Mesenchymal stem cell (in vitro differentiated cells and primary cell): Measurements from ENCODE around the gene HTRA2.
"Not testable (repeated sequence)": the region's sequence is repeated elsewhere in the genome, so short reads cannot be mapped to it uniquely, and the experiment has no call there.

Source experiments
- DNase-seq: peaks from one replicate; pipeline ENCODE4 v3.0.0-alpha.2; 2013
- H2AFZ ChIP-seq: one replicate; pipeline ENCODE4 v1.6.1; 2013; ENCODE audit warnings: low read depth, mild to moderate bottlenecking, control low read depth, inconsistent platforms, low read length, moderate library complexity
- H2AK5ac ChIP-seq: 2 replicates; pipeline ENCODE4 v1.6.1; 2013; ENCODE audit warnings: low read length, moderate library complexity, mild to moderate bottlenecking, inconsistent platforms; ENCODE audit not compliant: severe bottlenecking
- H2BK120ac ChIP-seq: one replicate; pipeline ENCODE4 v1.6.1; 2013; ENCODE audit warnings: low read depth, mild to moderate bottlenecking, inconsistent platforms, low read length, moderate library complexity
- H2BK12ac ChIP-seq, 2 experiments: one replicate each; pipeline ENCODE4 v1.6.1; 2013; ENCODE audit warnings: inconsistent platforms in 2 of 2, low read length in 2 of 2, mild to moderate bottlenecking in 2 of 2, moderate library complexity in 2 of 2, control low read depth in 1 of 2
- H2BK15ac ChIP-seq: one replicate; pipeline ENCODE4 v1.6.1; 2013; ENCODE audit warnings: mild to moderate bottlenecking, low read depth, inconsistent platforms; ENCODE audit not compliant: poor library complexity, severe bottlenecking
- H2BK5ac ChIP-seq: 2 replicates; pipeline ENCODE4 v1.6.1; 2013; ENCODE audit warnings: low read depth, mild to moderate bottlenecking, low read length, control low read depth, inconsistent platforms; ENCODE audit not compliant: poor library complexity, severe bottlenecking
- H3K14ac ChIP-seq, 2 experiments: one replicate each; pipeline ENCODE4 v1.6.1; 2013; ENCODE audit warnings: inconsistent platforms in 2 of 2, low read length in 2 of 2, control low read depth in 1 of 2, mild to moderate bottlenecking in 1 of 2, moderate library complexity in 1 of 2
- H3K18ac ChIP-seq, 2 experiments: one replicate each; pipeline ENCODE4 v1.6.1; 2013; ENCODE audit warnings: inconsistent platforms in 2 of 2, low read length in 2 of 2, control low read depth in 1 of 2, low read depth in 1 of 2, mild to moderate bottlenecking in 1 of 2
- H3K23ac ChIP-seq, 2 experiments: one replicate each; pipeline ENCODE4 v1.6.1; 2013; ENCODE audit warnings: inconsistent platforms in 2 of 2, low read length in 2 of 2, mild to moderate bottlenecking in 2 of 2, moderate library complexity in 2 of 2, control low read depth in 1 of 2
- H3K27ac ChIP-seq: 2 replicates; pipeline ENCODE4 v1.5.1; 2013; ENCODE audit warnings: mild to moderate bottlenecking, moderate library complexity, low read length, control low read depth, inconsistent platforms; ENCODE audit not compliant: poor library complexity, severe bottlenecking
- H3K27me3 ChIP-seq, 2 experiments: 2 replicates each; pipeline versions ENCODE4 v1.6.1 to v1.7.0; 2013; ENCODE audit warnings: low read length in 2 of 2, mild to moderate bottlenecking in 2 of 2, moderate library complexity in 2 of 2, control low read depth in 1 of 2, inconsistent platforms in 1 of 2; ENCODE audit not compliant: control insufficient read depth in 1 of 2, insufficient read depth in 1 of 2
- H3K36me3 ChIP-seq, 2 experiments: 2 replicates each; pipeline versions ENCODE4 v1.6.1 to v1.7.0; 2013; ENCODE audit warnings: low read length in 2 of 2, control low read depth in 1 of 2, inconsistent platforms in 1 of 2, low read depth in 1 of 2, mild to moderate bottlenecking in 1 of 2; ENCODE audit not compliant: insufficient read depth in 2 of 2, control insufficient read depth in 1 of 2
- H3K4ac ChIP-seq, 2 experiments: one replicate each; pipeline ENCODE4 v1.6.1; 2013; ENCODE audit warnings: inconsistent platforms in 2 of 2, low read length in 2 of 2, mild to moderate bottlenecking in 2 of 2, moderate library complexity in 2 of 2, control low read depth in 1 of 2, low read depth in 1 of 2
- H3K4me1 ChIP-seq: 2 replicates; pipeline ENCODE4 v1.6.1; 2013; ENCODE audit warnings: low read depth, low read length, control low read depth; ENCODE audit not compliant: control insufficient read depth, insufficient read depth
- H3K4me2 ChIP-seq: 2 replicates; pipeline ENCODE4 v1.6.1; 2013; ENCODE audit warnings: low read length, mild to moderate bottlenecking, inconsistent platforms; ENCODE audit not compliant: poor library complexity, severe bottlenecking
- H3K4me3 ChIP-seq, 2 experiments: 2 replicates each; pipeline versions ENCODE4 v1.5.1 to v1.7.0; 2013; ENCODE audit warnings: low read length in 2 of 2, mild to moderate bottlenecking in 2 of 2, control low read depth in 1 of 2, low read depth in 1 of 2; ENCODE audit not compliant: insufficient read depth in 1 of 2
- H3K79me1 ChIP-seq: replicated peaks from 2 replicates; pipeline ENCODE4 v1.6.1; 2013; ENCODE audit warnings: mild to moderate bottlenecking, control low read depth, low read length, inconsistent platforms; ENCODE audit not compliant: poor library complexity, severe bottlenecking
- H3K9ac ChIP-seq: 2 replicates; pipeline ENCODE4 v1.7.0; 2013; ENCODE audit warnings: mild to moderate bottlenecking, low read length, moderate library complexity
- H3K9me3 ChIP-seq: 2 replicates; pipeline ENCODE4 v1.7.0; 2013; ENCODE audit warnings: mild to moderate bottlenecking, low read length; ENCODE audit not compliant: control insufficient read depth
- H4K8ac ChIP-seq: one replicate; pipeline ENCODE4 v1.6.1; 2013; ENCODE audit warnings: inconsistent platforms, mild to moderate bottlenecking, low read length, moderate library complexity
- H4K91ac ChIP-seq: one replicate; pipeline ENCODE4 v1.6.1; 2013; ENCODE audit warnings: mild to moderate bottlenecking, low read length, inconsistent platforms
- WGBS: methylation state at CpG from one replicate; pipeline ENCODE4 v1.1.7; 2013; ENCODE audit warnings: mixed read lengths; 5-methylcytosine and 5-hydroxymethylcytosine counted together

Gene HTRA2

DNA sequence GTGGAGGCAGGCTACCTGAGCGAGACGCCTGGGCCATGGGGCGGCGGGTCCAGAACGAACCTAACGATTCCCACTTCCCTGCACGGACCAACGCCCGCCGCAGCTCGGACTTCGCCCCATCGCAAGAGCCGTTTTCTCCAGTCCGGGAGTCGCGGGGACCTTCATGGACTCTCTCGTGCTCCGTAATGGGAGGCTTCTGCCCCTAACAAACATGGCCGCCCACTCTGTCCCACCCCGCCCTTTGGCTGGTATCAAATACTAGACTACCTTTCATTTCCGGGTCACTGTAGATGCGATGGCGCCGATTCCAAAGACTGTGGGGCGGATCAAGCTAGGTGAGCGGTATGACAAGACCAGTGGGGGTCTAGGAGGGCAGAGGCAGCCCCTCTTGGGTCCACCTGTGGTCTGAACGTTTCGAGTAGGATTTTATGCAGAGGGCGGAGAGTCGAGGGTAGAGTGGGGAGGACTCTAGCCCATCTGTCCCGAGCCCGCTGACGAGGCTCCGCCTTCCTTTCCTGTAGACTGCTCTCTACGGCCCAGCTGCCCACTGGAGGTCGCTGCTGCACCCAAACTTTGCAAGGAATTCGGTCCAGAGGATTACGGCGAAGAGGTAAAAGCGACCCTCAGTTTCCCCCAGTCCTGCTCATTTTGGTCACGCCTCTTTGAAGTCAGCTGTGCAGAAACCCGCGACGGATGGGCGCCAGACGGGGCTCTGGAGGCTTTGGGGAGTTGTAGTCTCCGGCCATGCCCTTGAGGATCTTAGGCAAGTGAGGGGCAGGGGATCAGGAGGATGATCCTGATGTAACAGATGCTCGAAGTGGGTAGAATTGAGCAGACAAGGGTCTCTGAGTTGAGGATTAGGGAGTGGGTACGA, 46.7 kb upstream of the HTRA2 start, which contains the start of the genes CCDC142 and TTC31:
Gene CCDC142, minus strand, starts transcription at position 198 of the 874 bp plus-strand sequence. Its CDS starts 161 bp downstream, at position 37.
Gene TTC31, plus strand, starts transcription at position 281 of the 874 bp plus-strand sequence. Its CDS starts 15 bp downstream, at position 296.
- peak within 1 kb of the TSS; percentile 87 to 98 for H3K18ac ChIP-seq
- peaks cover 12 to 45% of the 10 kb centered on the region in 2 experiments for H3K36me3 ChIP-seq
- peak within 1 kb of the TSS; percentile 85 for H2BK5ac ChIP-seq
- peak within 1 kb of the TSS; percentile 94 for H3K9ac ChIP-seq
- peak within 1 kb of the TSS; percentile 85 for H3K27ac ChIP-seq
- peak; percentile 97 for DNase-seq
- peak within 1 kb of the TSS; percentile 79 for H4K91ac ChIP-seq
- peak within 1 kb of the TSS; percentile 73 for H2AFZ ChIP-seq
- WGBS, result 2% methylated on average over 48 of the region's 50 CpGs
- H3K4me2 ChIP-seq, result peak within 1 kb of the TSS; percentile 98
- peak within 1 kb of the TSS in 1 of 2 experiments; percentile 75 for H3K4ac ChIP-seq
- peaks cover 28% of the 10 kb centered on the region for H3K79me1 ChIP-seq
- H2BK12ac ChIP-seq, result no peak within 1 kb of the TSS
- H3K9me3 ChIP-seq, result no peaks in the 10 kb centered on the region
- peak within 1 kb of the TSS in 1 of 2 experiments; percentile 40 for H3K23ac ChIP-seq
- peak within 1 kb of the TSS; percentile 82 to 93 for H3K4me3 ChIP-seq
- peaks cover 18% of the 10 kb centered on the region for H3K4me1 ChIP-seq
- peak within 1 kb of the TSS; percentile 45 for H2BK15ac ChIP-seq
- peak within 1 kb of the TSS; percentile 89 for H4K8ac ChIP-seq
- H2BK120ac ChIP-seq, result no peak within 1 kb of the TSS
- no peak within 1 kb of the TSS for H2AK5ac ChIP-seq
- peak within 1 kb of the TSS in 1 of 2 experiments; percentile 50 for H3K14ac ChIP-seq
- no peaks in the 10 kb centered on the region for H3K27me3 ChIP-seq

GRCh38 chr2:74483675-74484164, 46.0 kb upstream of the HTRA2 start:
- H3K4me2 ChIP-seq, result peak overlapping the region; percentile 98
- peaks cover 14 to 51% of the 10 kb centered on the region in 2 experiments for H3K36me3 ChIP-seq
- not testable (repeated sequence) for H2BK12ac ChIP-seq, H2AK5ac ChIP-seq, H3K18ac ChIP-seq, H4K91ac ChIP-seq, H3K4ac ChIP-seq, H3K14ac ChIP-seq, H3K27ac ChIP-seq, H3K23ac ChIP-seq, H3K9me3 ChIP-seq, H2AFZ ChIP-seq, H2BK5ac ChIP-seq, H4K8ac ChIP-seq, H3K27me3 ChIP-seq, H2BK120ac ChIP-seq, DNase-seq, H2BK15ac ChIP-seq
- peaks cover 18% of the 10 kb centered on the region for H3K4me1 ChIP-seq
- 89% methylated on average over 19 of the region's 19 CpGs for WGBS
- peaks cover 28% of the 10 kb centered on the region for H3K79me1 ChIP-seq
- peak overlapping the region; percentile 82 to 93 for H3K4me3 ChIP-seq
- H3K9ac ChIP-seq, result peak overlapping the region; percentile 94

DNA sequence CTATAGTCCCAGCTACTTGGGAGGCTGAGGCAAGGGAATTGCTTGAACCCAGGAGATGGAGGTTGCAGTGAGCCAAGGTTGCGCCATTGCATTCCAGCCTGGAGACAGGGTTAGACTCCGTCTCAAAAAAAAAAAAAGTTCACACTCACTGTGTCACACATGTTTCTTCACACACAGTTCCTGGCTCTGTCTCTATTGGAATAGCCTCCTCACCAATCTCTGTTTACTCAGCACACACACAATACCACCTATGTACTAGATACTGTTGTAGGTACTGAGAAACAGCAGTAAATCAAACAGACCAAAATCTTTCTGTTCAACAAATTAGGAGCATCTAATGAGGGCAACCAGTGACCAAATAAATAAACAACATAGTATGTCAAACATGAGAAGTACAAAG, 43.6 kb upstream of the HTRA2 start:
- H4K91ac ChIP-seq, result no peak overlapping the region
- H2AFZ ChIP-seq, result no peak overlapping the region
- H3K27me3 ChIP-seq, result no peaks in the 10 kb centered on the region
- no peak for DNase-seq
- H3K9ac ChIP-seq, result no peak overlapping the region
- peaks cover 21% of the 10 kb centered on the region for H3K79me1 ChIP-seq
- no peak overlapping the region for H3K27ac ChIP-seq
- H3K18ac ChIP-seq, result no peak overlapping the region
- H3K4ac ChIP-seq, result no peak overlapping the region
- WGBS, result 100% methylated on average over 2 of the region's 2 CpGs
- H2AK5ac ChIP-seq, result no peak overlapping the region
- H2BK5ac ChIP-seq, result no peak overlapping the region
- no peak overlapping the region for H3K4me2 ChIP-seq
- peaks cover 12% of the 10 kb centered on the region for H3K4me1 ChIP-seq
- no peak overlapping the region for H3K4me3 ChIP-seq
- no peak overlapping the region for H3K14ac ChIP-seq
- no peak overlapping the region for H2BK12ac ChIP-seq
- no peak overlapping the region for H2BK15ac ChIP-seq
- no peaks in the 10 kb centered on the region for H3K9me3 ChIP-seq
- H2BK120ac ChIP-seq, result no peak overlapping the region
- no peak overlapping the region for H3K23ac ChIP-seq
- H4K8ac ChIP-seq, result no peak overlapping the region
- H3K36me3 ChIP-seq, result peaks cover 26 to 50% of the 10 kb centered on the region in 2 experiments
